Measurements from ENCODE around the gene PRR27.

- TF ChIP-seq CTCF (IDR thresholded peaks at IDR 0.05; ENCODE audit: poor library complexity, severe bottlenecking) (no peak), EZH2 (IDR thresholded peaks at IDR 0.05; ENCODE audit: borderline replicate concordance, insufficient read depth, low read length, poor library complexity, severe bottlenecking) (no peak), POLR2AphosphoS5 (IDR thresholded peaks at IDR 0.05) (no peak), MXI1 (conservative IDR thresholded peaks at IDR 0.05; ENCODE audit: poor library complexity, severe bottlenecking) (no peak)
These were observed 43.8 kb downstream of the PRR27 start for GRCh38 chr4:70197842-70198241.
